Measurements from ENCODE around the gene SHOC2. TPM values are rescaled to one million over a fixed set of nuclear protein-coding genes. Genes with fewer than 3 reads are reported as not detected.

SHOC2 gene
- total RNA-seq, 1 experiment from 2014 or later = 23.7 TPM

DNA sequence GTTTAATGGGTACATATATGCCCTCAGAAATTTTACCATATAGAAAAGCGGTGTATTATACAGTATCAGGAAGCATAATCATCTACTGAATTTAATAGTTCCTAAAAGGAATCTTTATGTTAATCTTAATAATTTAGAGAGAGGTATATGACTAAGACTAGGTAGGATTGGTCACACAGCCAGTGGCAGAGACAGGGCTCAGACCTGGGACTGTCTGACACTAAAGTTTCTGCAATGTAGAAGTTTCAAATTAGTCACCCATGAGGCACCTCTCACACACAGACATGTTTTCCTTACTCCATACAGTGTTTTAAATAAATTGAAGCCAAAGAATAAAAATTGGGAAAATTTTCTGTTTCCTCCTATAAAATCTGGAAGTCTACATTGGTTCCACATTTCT is 84.6 kb downstream of the SHOC2 start:
- Histone ChIP-seq H2BK5ac (ENCODE audit: insufficient read length, low read length) (no peak overlapping the region), H3K79me1 (ENCODE audit: insufficient read depth, low read depth, low read length, poor library complexity, severe bottlenecking) (no peaks in the 10 kb centered on the region), H3K4ac (ENCODE audit: low read depth, low read length) (no peak overlapping the region), H3K14ac (ENCODE audit: insufficient read depth, low read length) (no peak overlapping the region), H4K8ac (replicated peaks; ENCODE audit: insufficient read length, low read depth, low read length) (no peak overlapping the region), H3K79me2 (ENCODE audit: insufficient read depth, low read length) (no peaks in the 10 kb centered on the region), H2BK20ac (ENCODE audit: low read depth, low read length, poor library complexity, severe bottlenecking) (no peak overlapping the region), H2BK15ac (ENCODE audit: low read depth, low read length) (no peak overlapping the region), H3K23me2 (ENCODE audit: insufficient read length, low read depth, low read length, poor library complexity, severe bottlenecking) (no peaks in the 10 kb centered on the region), H3T11ph (ENCODE audit: low read length) (no peak overlapping the region), H3K27ac (ENCODE audit: insufficient read length, low read depth, low read length) (no peak overlapping the region), H3K4me2 (ENCODE audit: insufficient read depth, insufficient read length, low read length) (no peak overlapping the region), H2BK12ac (ENCODE audit: insufficient read length, low read depth, low read length) (no peak overlapping the region), H3K18ac (ENCODE audit: insufficient read length, low read depth, low read length) (no peak overlapping the region), H3K23ac (ENCODE audit: insufficient read length, low read depth, low read length) (no peak overlapping the region), H3K4me1 (ENCODE audit: insufficient read depth, low read length) (no peaks in the 10 kb centered on the region), H4K5ac (ENCODE audit: insufficient read length, low read depth, low read length) (no peak overlapping the region), H3K9ac (ENCODE audit: extremely low read depth, insufficient read length, low read length) (no peak overlapping the region), H2BK120ac (ENCODE audit: low read depth, low read length, poor library complexity, severe bottlenecking) (no peak overlapping the region), H3K27me3 (ENCODE audit: insufficient read depth, low read length) (no peaks in the 10 kb centered on the region), H4K20me1 (ENCODE audit: control insufficient read depth, insufficient read depth, insufficient read length) (no peaks in the 10 kb centered on the region), H2AK5ac (ENCODE audit: insufficient read length, low read length) (no peak overlapping the region), H4K91ac (ENCODE audit: insufficient read length, low read depth, low read length) (no peak overlapping the region), H3K56ac (ENCODE audit: insufficient read length, low read depth, low read length) (no peak overlapping the region), H3K9me3 (ENCODE audit: control insufficient read depth, low read depth, low read length) (no peaks in the 10 kb centered on the region), H2AFZ (ENCODE audit: low read length) (no peak overlapping the region)
- no peaks in the 10 kb centered on the region for H3K9me3 Mint-ChIP-seq
- no peaks in the 10 kb centered on the region for H3K27me3 Mint-ChIP-seq (ENCODE audit: low read depth)
- H3K27ac Mint-ChIP-seq = peak overlapping the region in 1 of 3 experiments; percentile 34; a peak in 1 of 7 replicates
- TF ChIP-seq, protein P1, sequence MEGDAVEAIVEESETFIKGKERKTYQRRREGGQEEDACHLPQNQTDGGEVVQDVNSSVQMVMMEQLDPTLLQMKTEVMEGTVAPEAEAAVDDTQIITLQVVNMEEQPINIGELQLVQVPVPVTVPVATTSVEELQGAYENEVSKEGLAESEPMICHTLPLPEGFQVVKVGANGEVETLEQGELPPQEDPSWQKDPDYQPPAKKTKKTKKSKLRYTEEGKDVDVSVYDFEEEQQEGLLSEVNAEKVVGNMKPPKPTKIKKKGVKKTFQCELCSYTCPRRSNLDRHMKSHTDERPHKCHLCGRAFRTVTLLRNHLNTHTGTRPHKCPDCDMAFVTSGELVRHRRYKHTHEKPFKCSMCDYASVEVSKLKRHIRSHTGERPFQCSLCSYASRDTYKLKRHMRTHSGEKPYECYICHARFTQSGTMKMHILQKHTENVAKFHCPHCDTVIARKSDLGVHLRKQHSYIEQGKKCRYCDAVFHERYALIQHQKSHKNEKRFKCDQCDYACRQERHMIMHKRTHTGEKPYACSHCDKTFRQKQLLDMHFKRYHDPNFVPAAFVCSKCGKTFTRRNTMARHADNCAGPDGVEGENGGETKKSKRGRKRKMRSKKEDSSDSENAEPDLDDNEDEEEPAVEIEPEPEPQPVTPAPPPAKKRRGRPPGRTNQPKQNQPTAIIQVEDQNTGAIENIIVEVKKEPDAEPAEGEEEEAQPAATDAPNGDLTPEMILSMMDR (conservative IDR thresholded peaks at IDR 0.05) = no peak
- no CpG with 5 or more reads among the region's 1 CpG for WGBS (ENCODE audit: extremely low coverage, insufficient read length, low lambda C conversion rate)
- no peak for DNase-seq
- H3K4me3 Mint-ChIP-seq = no peak overlapping the region
- H3K4me1 Mint-ChIP-seq = no peaks in the 10 kb centered on the region
- H3K36me3 Mint-ChIP-seq (ENCODE audit: insufficient read depth in 1 of 3, low read depth in 3 of 3) = peaks cover 0 to 13% (median 11%) of the 10 kb centered on the region in 3 experiments; a peak in 3 of 7 replicates
